ENCODE measurements around the gene PLAA.

Gene PLAA

DNA sequence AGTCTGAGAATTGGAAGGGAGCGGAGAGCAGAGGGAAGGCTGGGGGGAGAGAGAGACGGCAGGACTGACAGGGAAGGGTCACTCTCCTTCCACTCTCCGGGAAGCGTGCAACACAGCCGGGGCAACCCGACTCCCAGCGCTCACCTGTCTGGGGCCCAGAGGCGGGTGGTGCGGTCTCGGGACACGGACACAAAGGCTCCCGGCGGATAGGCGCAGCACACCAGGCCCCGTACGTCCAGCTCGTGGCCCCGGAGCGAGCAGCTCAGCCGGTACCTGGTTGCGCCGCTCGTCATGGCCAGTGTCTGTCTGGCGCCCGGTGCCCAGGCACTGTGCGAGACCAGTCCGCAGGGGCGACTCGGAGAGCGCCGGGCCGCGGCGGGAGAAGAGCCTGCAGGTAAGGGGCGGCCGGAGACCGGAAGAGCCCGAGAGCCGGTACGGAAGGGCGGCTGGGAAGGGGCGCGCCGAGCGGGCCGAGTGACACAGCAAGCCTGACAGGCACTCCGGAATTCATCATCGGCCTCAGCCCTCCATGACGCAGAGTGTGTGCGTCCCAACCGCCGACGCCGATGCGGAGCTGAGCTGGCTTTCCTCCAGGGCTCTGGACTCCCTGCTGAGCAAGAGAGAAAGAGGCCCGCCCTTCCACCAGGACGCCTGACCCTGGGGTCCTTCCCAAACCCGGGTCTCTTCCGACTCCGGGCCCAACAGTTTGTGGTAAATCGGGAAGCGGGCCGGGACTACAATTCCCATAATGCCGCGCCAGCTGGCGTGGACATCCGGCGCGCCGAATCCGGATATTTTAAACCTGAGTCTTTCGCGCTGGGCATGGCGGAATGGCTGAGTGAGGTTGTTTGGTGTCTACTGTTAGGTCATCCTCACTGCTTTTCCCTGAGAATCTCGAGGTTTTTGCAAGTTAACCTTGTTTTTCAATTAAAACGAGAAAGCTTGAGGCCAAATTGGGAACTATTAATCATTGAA, at the start of gene PLAA:
TSS of gene PLAA (minus strand) at position 490 of the 975 bp plus-strand sequence. CDS start at position 293, 197 bp downstream.
- DNase-seq (ENCODE audit: low read depth): peak; percentile 44

DNA sequence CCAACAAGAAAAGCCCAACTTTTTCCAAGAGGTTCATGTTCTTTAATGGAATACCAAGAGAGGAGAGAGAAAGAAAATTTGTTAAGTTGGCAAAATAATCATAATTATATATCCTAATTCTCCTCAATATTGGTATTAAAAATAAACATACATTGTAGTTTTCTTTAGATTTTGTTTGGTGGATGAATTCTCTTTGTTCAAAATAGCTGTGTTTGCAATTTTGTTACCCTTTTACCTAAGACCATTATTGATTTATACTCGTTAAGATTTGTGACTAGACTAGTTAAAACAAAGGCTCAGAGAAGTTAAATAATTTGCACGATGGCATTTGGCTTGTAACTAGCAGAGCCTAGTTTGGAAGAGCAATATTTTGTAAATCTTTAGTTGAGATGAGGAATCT, 48.8 kb upstream of the PLAA start:
- no peak for DNase-seq (ENCODE audit: low read depth)

DNA sequence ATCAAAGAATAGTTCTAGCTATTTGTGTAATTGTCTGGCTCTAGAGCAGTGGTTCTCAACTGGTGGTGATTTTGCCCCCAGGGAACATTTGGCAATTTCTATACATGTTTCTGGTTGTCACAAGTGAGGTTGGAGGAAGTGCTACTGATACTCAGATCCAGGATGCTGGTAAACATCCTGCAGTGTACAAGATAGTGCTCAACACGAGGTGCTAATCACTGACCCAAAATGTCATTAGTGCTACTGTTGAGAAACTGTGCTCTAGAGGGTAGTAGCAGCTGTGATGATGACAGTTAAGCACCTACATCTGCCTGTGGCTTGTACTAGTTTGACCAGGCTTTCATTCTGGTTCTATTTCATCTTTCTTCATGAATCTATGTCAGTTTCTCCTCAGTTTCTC, 36.3 kb upstream of the PLAA start:
- DNase-seq (ENCODE audit: low read depth): no peak

DNA sequence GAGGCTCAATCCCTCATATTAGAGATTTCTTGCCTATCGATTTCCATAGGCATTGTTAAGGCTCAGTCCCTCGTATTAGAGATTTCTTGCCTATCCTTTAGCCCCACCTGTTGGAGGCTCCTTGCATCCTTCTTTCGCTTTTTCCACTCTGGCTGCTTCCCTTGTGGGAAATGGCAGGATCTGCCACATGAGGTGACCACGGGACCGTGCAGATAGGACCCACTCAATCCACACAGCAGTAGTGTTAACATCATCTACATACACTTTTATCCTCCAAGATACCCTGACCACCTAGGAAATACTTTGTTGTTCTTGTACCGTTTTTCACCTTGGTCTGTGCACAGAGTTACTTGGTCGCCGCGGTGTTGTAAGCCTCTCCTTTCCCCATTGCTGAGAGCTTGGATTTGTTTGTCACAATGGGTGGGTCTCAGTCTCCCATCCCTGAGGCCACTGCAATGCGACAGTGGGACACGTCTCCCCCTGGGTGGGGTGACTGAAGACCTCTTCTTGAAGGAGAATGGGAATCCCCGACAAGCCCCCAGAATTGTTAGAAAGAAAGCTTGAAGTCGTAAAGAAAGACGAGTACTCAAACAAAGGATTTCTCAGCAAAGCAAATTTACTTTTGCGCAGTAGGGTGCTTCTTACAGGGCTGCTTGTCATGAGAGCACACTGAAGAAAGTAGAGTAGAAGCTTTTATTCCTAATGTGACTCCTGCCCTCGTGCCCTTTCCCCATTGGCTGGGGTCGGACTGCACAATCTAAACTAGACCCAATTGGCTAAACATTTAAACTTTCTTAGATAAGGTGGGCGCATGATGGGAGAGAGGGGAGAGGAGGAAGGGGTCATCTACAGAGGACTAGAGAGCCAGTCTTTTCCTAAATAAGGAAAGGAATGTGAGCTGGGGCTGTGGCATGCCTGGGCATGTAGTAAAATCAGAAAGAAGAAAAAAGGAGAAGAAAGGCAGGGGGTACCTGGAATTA, 29.0 kb upstream of the PLAA start:
- no peak for DNase-seq (ENCODE audit: low read depth)

DNA sequence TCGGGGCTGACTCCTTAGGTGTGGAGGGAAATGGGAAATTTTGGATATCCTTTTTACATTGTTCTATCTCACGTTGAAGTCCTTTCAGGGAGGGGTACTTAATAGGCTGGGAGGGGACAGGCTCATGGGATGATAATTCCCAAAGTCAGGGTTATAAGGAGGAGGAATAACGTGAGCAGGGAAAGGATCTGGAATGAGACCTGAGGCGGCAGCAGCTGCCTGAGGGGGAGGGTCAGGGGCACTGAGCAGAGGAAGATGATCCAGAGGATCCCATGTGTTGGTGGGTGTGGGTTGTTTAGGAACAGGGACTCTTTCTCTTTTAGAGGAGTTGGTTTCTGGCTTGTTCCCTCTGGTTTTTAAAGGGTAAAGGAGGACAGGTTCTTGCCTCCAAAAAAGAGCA, 27.9 kb upstream of the PLAA start:
- no peak for DNase-seq (ENCODE audit: low read depth)

DNA sequence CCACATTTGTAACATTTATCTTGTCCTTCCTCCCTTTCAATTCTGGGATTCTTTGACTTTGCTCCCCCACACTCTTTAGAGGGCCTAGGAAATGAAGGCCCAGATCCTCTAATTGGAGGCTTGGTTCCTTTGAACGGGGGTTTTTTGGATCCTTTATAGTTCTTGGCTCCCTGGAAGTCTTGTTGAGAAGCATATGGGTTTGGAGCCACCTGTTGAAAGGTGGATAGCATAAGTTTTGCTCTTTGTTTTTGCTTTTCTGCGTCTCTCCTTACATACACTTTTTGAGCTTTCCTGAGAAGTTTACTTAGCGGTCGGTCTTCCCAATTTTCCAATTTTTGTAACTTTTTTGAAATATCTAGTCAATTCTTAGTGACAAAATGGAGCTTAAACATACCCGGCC, 26.9 kb upstream of the PLAA start:
- DNase-seq (ENCODE audit: low read depth): no peak

DNA sequence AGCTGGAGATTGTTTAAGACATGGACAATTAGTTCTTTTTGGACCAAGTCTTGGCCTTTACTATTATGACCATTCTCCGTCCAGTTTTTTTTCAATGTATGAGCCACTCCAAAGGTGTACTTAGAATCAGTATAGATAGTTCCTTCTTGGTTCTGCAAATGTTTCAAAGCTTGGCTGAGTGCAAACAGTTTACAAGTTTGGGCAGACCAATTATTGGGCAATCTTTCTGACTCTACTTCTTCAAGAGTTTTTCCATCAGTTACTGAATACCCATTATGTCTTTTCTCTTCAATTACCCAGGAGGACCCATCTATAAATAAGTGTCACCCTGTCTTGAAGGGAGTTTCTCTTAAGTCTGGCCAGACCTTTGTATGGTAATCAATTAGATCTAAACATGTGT, 24.7 kb upstream of the PLAA start:
- no peak for DNase-seq (ENCODE audit: low read depth)

DNA sequence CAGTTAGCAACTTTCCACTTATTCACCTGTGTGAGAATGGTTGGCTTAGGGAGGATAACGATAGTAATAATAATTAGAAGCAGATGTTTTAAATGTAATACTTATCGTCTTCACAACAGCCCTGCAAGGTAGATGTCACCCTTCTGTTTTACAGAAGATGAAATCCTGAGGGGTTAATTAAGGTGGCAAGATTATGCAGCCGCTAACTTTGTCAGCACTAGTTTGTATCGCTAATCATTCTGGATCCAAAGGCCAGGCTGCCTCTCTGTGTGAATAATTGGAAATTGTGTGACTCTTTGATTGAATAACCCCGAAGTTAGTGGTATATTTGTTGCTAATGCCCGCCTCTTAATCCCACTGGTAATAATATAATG, 9.8 kb upstream of the PLAA start:
- DNase-seq (ENCODE audit: low read depth): no peak

DNA sequence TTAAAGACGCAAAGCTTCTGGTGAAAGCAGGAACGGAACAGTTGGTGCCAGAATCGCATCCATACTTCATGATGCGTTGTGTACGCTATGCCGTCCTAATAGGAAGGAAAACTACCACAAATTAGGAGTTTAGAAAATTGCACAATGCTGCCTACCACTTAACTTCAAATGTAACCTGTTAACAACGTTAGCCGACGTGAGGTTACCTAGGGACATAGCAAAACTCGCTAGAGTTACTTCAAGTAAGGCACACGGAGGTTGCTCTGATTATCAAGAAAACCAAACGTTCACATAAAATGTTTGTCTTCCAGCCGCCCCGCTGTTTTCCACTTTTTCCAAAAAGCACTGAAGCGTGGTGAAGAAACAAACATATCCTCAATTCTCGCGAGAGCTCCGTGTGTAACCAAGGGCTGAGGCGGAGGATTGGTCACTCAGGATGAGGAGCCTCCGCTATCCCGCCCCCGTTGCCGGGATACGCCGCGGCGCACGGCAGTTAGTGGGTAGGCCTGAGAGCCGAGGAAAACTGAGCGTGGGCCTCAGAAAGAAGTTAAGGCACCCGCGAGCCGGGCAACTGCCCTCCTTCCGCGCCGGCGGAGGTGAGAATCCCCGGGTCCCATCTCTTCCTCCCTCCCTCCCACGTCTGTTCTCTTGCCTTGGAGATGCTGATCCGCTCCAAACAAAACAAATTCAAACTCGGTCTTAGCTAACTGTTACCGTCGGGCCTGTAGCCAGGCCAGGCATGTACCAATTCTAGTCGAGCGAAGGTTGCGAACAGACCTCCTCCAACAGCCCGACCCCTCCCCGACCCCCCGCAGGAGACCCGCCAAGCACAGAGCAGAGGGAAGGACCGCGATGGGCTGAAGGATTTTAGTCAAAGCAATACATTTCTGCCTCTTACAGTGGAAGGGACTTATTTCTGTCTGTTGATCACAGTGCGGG, 9.1 kb upstream of the PLAA start, which contains the start of gene IFT74:
TSS of gene IFT74 (plus strand) at position 492 of the 939 bp plus-strand sequence. CDS start 5,556 bp downstream, outside the sequence.
- DNase-seq (ENCODE audit: low read depth): peak; percentile 92

DNA sequence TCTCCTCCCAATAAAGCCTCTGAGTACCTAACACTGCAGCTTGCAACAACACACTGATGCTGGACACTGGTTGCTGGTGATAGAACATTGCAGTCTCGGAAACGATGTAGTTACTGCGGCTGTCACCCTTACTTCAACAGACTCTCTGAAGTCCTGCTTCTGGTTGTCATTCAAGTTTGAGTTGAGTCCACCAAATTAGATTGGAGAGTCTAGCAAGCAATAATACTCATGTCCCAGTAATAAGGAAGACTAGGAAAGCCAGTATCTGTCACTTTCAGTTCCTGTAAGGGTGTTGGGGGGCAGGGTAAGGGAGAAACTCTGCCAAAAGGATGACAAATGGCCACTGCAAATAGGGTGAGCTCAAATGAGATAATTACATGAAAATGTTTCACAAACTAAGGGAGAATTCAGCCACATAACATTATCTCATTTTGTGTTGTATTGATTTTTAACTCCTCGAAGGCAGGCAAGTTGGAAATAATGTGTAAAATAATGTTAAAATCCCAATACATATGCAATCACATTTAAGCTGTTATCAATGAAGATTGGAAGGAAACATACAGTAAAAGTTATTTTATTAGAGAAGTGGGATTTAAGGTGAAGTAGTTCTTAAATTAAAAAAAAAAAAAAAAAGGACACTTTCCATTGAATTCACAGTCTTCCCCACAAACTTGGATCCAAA, 8.3 kb upstream of the PLAA start:
- no peak for DNase-seq (ENCODE audit: low read depth)

DNA sequence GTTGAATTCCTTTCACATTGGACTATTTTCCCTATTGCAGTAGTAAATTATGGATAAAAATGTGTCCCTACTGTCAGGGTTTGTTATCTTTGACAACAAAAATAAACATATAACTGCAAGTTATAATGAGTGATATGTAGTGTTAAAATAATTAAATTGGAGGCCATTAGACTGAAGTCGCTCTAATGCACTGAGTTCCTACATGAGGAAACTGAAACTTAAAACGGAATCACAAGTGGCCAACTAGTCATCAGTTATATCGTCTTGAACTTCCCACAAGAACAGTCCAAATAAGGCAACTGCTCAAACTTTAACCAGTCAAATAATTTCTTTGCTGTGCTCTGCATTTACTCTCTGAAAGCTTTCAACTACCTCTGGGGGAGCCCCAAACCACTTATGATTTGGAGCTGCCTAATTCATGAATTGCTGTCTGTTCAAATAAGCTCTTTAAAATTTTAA, 7.0 kb upstream of the PLAA start:
- no peak for DNase-seq (ENCODE audit: low read depth)

DNA sequence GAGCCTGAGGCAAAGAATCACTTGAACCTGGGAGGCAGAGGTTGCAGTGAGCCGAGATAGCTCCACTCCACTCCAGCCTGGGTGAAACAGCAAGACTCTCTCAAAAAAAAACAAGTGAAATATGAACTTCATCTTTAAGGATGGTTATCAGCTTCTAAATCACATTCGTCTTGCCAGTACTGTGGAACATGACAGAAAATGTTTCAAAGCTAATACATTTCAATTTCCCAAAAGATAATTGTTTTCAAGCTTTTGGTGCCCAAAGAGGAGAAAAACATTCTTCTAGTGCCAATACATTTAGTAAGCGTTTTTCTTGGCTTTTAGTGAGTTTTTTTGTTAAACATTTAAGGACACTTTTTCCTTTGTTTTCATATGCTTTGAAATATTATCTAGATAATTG, 4.8 kb upstream of the PLAA start:
- DNase-seq (ENCODE audit: low read depth): no peak

DNA sequence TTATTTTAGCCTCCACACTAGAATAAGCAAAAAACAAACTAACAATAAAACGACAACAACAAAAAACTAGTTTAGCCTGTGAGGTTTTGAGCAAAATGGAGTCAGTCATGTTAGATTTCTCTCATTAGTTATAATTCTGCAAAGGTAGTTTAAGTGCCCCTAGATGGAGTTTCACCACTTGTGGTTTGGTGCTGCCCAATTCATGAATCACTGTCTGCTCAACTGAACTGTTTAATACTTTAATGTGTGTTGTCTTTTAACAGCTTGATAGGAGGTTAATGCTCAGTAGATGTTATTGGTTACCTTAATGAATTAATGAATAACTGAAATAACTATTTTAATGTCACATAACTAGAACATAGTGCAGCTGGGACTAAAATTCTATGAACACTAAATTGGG, 3.5 kb upstream of the PLAA start:
- no peak for DNase-seq (ENCODE audit: low read depth)

DNA sequence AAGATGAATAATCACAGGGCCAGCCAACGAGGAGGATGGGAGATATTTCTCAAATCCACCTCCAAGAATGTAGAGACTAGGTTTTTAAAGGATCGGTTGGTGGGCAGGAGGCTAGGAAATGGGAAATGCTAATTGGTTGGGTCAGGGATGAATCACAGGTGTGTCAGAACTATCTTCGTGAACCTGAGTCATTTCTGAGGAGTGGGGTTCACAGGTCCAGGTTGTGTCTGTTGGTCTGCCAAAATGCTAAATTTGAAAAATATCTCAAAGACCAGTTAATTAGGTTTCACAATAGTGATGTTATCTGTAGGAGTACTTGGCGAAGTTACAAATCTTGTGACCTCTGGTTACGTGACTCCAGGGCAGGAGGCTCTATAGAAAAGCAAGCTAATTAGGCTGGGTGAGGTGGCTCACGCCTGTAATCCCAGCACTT, 2.6 kb upstream of the PLAA start:
- no peak for DNase-seq (ENCODE audit: low read depth)

DNA sequence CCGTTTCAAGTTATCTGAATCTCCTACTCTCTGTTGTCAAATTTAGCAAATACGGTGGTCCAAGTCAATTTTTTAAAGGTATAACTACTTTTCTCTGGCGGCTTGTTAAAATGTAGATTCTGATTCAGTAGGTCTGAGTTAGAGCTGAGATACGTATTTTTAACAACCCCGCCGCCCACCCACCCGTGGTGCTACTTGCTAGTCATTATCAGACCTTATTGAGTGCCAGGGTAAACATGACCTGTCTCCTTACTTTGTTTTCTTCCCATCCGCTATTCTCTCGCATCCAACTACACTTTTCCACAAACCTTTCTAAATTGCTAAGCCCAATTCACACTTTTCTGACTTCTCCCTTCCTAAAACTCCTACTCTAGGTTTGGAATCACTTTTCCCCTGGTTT, 694 bp upstream of the PLAA start:
- DNase-seq (ENCODE audit: low read depth): no peak

DNA sequence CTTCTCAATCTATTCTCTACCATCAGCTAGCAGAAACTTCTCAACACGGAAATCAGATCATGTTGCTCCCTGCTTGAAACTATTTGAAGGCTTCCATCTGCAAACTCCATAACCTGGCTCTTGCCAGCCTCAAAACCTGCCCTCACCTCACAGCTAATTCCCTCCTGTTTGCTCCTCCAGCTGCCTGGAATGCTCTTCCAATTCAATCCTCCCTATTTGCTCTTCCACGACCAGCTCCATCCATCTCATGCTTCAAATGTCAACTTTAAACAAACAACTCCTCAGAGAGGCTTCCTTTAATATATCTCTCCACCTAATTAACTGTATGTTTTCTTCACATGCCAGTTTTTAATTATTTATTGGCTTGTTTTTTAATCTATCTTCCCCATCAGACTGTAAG, 1.5 kb downstream of the PLAA start:
- no peak for DNase-seq (ENCODE audit: low read depth)

DNA sequence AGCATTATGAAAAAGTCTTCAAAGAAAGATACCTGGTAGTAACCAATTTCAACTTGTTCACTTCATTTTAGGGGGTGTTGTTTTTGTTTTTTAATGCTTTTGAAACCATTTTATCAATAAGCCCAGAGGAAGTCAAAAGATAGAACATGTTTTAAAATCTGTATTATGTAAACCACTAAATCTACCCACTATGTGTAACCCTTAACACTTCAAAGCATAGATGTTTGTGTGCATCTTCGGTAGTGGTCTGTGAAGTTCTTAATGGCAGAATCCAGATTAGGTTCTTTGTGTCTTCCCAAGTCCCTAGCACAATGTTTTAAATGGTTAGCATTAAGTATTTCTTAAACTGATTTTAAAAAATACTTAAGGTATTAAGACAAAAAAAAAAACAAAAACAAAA, 6.3 kb downstream of the PLAA start:
- no peak for DNase-seq (ENCODE audit: low read depth)

DNA sequence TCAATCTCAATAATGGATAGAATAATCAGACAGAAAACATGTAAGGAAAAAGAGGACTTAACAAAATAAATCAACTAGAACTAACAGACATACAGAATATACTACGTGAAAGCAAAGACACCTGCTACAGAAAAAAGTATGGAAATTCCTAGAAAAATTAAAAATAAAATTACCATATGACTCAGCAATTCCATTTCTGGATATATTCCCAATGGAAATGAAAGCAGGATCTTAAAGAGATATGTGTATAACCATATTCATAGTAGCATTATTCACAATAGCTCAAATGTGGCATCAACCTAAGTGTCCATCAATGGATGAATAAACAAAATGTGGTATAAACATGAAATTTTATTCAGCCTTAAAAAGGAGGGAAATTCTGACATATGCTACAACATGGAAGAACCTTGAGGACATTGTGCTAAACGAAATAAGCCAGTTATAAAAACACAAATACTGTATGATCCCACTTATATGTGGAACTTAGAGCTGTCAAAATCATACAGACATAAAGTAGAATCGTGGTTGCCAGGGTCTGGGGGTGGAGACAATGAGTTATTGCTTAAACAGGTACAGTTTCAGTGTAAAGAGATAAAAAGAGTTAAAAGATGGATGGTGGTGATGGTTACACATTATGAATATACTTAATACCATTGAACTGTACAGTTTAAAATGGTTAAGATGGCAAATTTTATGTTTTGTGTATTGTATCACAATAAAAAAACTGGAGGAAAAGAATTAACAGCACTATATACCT, 6.9 kb downstream of the PLAA start:
- no peak for DNase-seq (ENCODE audit: low read depth)

DNA sequence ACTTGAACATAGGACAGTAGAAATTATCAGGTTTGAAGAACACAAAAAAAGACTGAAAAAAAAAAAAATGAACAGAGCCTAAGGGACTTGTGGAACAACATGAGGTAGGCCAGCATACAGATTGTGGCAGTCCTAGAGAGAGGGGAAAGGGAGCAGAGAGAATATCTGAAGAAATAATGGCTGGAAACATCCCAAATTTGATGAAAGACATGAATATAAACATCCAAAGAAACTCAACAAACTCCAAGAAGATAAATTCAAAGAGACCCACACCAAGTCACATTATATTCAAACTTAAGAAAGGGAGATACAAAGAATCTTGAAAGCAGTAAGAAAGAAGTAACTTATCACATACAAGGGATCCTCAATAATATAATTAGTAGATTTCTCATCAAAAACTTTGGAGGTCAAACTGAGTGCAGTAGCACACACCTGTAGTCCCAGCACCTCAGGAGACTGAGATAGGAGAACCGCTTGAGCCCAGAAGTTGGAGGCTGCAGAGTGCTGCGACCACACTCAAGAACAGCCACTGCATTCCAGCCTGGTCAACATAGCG, 9.1 kb downstream of the PLAA start:
- no peak for DNase-seq (ENCODE audit: low read depth)

DNA sequence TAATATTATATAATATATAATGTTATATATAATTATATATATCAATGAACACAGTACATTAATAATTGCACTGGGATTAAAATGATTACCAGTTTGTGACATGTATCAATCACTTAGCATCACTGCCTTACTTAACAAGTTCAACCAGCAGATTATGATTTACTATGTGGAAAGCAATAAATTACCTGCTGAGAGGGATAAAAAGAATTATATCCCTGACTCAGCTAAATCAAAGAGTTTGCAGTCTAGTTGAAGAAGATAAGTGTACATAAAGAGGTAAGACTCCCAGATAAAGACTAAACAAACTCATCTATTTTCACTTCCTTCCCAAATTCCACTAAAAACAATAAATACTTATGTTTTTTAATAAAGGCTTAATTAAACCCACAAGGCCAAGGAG, 11.2 kb downstream of the PLAA start:
- DNase-seq (ENCODE audit: low read depth): no peak

Measured in non-pigmented ciliary epithelial cell (primary cell).